Measurements from ENCODE around the gene ANTKMT.

ANTKMT gene

GRCh38 chr16:725041-725376 is 4.1 kb downstream of the ANTKMT start:
- peaks cover 4% of the 10 kb centered on the region for H3K4me1 ChIP-seq (ENCODE audit: control insufficient read depth, insufficient read depth, low read length)
- H3K36me3 ChIP-seq (ENCODE audit: control insufficient read depth, insufficient read depth, low read length), result no peaks in the 10 kb centered on the region
- no peak overlapping the region for H3K27ac ChIP-seq (ENCODE audit: low read depth, low read length)
- no peak overlapping the region for H3K4me3 ChIP-seq (ENCODE audit: low read length)
- H3K9ac ChIP-seq (ENCODE audit: low read length), result no peak overlapping the region
- peaks cover 17% of the 10 kb centered on the region for H3K27me3 ChIP-seq (ENCODE audit: control insufficient read depth, insufficient read depth, low read length)

- H3K36me3 ChIP-seq (ENCODE audit: control insufficient read depth, insufficient read depth, low read length), result no peaks in the 10 kb centered on the region
- no peak overlapping the region for H3K27ac ChIP-seq (ENCODE audit: low read depth, low read length)
- no peak overlapping the region for H3K9ac ChIP-seq (ENCODE audit: low read length)
- H3K27me3 ChIP-seq (ENCODE audit: control insufficient read depth, insufficient read depth, low read length), result peaks cover 17% of the 10 kb centered on the region
- peak overlapping the region; percentile 40 for H3K4me3 ChIP-seq (ENCODE audit: low read length)
- H3K4me1 ChIP-seq (ENCODE audit: control insufficient read depth, insufficient read depth, low read length), result no peaks in the 10 kb centered on the region
These were observed 4.7 kb downstream of the ANTKMT start for GRCh38 chr16:725463-726187.

DNA sequence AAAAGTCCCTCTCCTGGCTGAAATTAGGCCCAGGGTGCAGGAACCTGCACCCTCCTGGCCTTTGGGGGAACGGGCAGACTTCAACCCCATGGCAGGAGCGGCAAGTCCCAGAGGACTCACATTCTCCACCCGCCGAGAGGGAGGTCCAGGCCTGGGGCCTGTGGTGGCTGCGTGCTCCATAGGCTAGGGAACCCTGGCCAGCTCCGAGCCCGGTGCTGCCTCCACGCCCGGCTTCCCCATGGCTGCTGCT is 5.2 kb downstream of the ANTKMT start:
- H3K9ac ChIP-seq (ENCODE audit: low read length), result no peak overlapping the region
- H3K4me1 ChIP-seq (ENCODE audit: control insufficient read depth, insufficient read depth, low read length), result no peaks in the 10 kb centered on the region
- peaks cover 17% of the 10 kb centered on the region for H3K27me3 ChIP-seq (ENCODE audit: control insufficient read depth, insufficient read depth, low read length)
- H3K36me3 ChIP-seq (ENCODE audit: control insufficient read depth, insufficient read depth, low read length), result no peaks in the 10 kb centered on the region
- H3K27ac ChIP-seq (ENCODE audit: low read depth, low read length), result no peak overlapping the region
- peak overlapping the region; percentile 40 for H3K4me3 ChIP-seq (ENCODE audit: low read length)

- Histone ChIP-seq H3K9ac (ENCODE audit: low read length) (no peak within 1 kb of the TSS), H3K36me3 (ENCODE audit: control insufficient read depth, insufficient read depth, low read length) (no peaks in the 10 kb centered on the region), H3K27me3 (ENCODE audit: control insufficient read depth, insufficient read depth, low read length) (peaks cover 17% of the 10 kb centered on the region), H3K4me1 (ENCODE audit: control insufficient read depth, insufficient read depth, low read length) (no peaks in the 10 kb centered on the region), H3K4me3 (ENCODE audit: low read length) (peak within 1 kb of the TSS; percentile 59), H3K27ac (ENCODE audit: low read depth, low read length) (no peak within 1 kb of the TSS)
These were observed 5.7 kb downstream of the ANTKMT start, which contains the start of the genes CCDC78 and HAGHL for GRCh38 chr16:726438-727290. TSS of gene CCDC78 (minus strand) at chr16:726443. CDS start at chr16:726367, 76 bp downstream. TSS of gene HAGHL (plus strand) at chr16:727106. CDS start at chr16:727510, 404 bp downstream.

- no peak overlapping the region for H3K9ac ChIP-seq (ENCODE audit: low read length)
- H3K4me3 ChIP-seq (ENCODE audit: low read length), result peak overlapping the region; percentile 59
- H3K27me3 ChIP-seq (ENCODE audit: control insufficient read depth, insufficient read depth, low read length), result peaks cover 17% of the 10 kb centered on the region
- H3K4me1 ChIP-seq (ENCODE audit: control insufficient read depth, insufficient read depth, low read length), result no peaks in the 10 kb centered on the region
- no peaks in the 10 kb centered on the region for H3K36me3 ChIP-seq (ENCODE audit: control insufficient read depth, insufficient read depth, low read length)
- no peak overlapping the region for H3K27ac ChIP-seq (ENCODE audit: low read depth, low read length)
These were observed 6.5 kb downstream of the ANTKMT start for GRCh38 chr16:727291-727977.

- Histone ChIP-seq H3K27me3 (ENCODE audit: control insufficient read depth, insufficient read depth, low read length) (peaks cover 17% of the 10 kb centered on the region), H3K36me3 (ENCODE audit: control insufficient read depth, insufficient read depth, low read length) (peaks cover 4% of the 10 kb centered on the region), H3K4me3 (ENCODE audit: low read length) (peak overlapping the region; percentile 59), H3K9ac (ENCODE audit: low read length) (no peak overlapping the region), H3K4me1 (ENCODE audit: control insufficient read depth, insufficient read depth, low read length) (no peaks in the 10 kb centered on the region), H3K27ac (ENCODE audit: low read depth, low read length) (no peak overlapping the region)
These were observed 7.4 kb downstream of the ANTKMT start for GRCh38 chr16:728131-728889.

DNA sequence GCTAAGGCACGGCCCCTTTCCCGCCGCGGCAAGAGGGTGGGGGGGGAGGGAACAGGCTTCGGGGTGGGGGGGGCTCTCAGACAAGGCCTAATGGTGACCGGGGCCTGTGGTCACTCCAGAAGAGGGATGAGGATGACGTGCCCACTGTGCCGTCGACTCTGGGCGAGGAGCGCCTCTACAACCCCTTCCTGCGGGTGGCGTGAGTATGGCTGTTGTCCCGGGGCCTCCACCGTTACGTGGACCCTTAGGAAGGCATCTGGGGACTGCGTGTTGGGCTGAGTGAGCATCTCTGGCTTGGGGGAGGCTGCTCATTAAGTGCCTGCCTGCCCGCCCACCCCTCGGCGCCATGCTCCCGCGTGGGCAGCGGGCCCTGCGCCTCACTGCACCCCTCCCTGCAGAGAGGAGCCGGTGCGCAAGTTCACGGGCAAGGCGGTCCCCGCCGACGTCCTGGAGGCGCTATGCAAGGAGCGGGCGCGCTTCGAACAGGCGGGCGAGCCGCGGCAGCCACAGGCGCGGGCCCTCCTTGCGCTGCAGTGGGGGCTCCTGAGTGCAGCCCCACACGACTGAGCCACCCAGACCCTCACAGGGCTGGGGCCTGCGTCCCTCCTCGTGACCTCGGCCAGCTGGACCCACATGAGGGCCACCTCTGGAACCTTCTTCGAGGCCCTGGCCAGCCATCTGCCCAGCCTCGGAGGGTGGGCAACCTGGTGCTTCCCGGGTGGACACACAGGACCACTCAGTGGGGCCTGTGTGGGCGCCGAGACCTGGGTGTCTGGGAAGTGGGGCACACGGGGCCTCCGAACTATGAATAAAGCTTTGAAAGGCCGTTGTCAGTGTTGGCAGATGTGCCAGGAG is 8.2 kb downstream of the ANTKMT start:
- H3K9ac ChIP-seq (ENCODE audit: low read length), result no peak overlapping the region
- no peaks in the 10 kb centered on the region for H3K4me1 ChIP-seq (ENCODE audit: control insufficient read depth, insufficient read depth, low read length)
- no peak overlapping the region for H3K4me3 ChIP-seq (ENCODE audit: low read length)
- no peak overlapping the region for H3K27ac ChIP-seq (ENCODE audit: low read depth, low read length)
- H3K27me3 ChIP-seq (ENCODE audit: control insufficient read depth, insufficient read depth, low read length), result peaks cover 17% of the 10 kb centered on the region
- H3K36me3 ChIP-seq (ENCODE audit: control insufficient read depth, insufficient read depth, low read length), result peaks cover 9% of the 10 kb centered on the region

- Histone ChIP-seq H3K4me1 (ENCODE audit: control insufficient read depth, insufficient read depth, low read length) (no peaks in the 10 kb centered on the region), H3K9ac (ENCODE audit: low read length) (no peak overlapping the region), H3K4me3 (ENCODE audit: low read length) (no peak overlapping the region), H3K27me3 (ENCODE audit: control insufficient read depth, insufficient read depth, low read length) (peaks cover 17% of the 10 kb centered on the region), H3K27ac (ENCODE audit: low read depth, low read length) (no peak overlapping the region), H3K36me3 (ENCODE audit: control insufficient read depth, insufficient read depth, low read length) (peaks cover 14% of the 10 kb centered on the region)
These were observed 9.1 kb downstream of the ANTKMT start for GRCh38 chr16:729768-730665.

DNA sequence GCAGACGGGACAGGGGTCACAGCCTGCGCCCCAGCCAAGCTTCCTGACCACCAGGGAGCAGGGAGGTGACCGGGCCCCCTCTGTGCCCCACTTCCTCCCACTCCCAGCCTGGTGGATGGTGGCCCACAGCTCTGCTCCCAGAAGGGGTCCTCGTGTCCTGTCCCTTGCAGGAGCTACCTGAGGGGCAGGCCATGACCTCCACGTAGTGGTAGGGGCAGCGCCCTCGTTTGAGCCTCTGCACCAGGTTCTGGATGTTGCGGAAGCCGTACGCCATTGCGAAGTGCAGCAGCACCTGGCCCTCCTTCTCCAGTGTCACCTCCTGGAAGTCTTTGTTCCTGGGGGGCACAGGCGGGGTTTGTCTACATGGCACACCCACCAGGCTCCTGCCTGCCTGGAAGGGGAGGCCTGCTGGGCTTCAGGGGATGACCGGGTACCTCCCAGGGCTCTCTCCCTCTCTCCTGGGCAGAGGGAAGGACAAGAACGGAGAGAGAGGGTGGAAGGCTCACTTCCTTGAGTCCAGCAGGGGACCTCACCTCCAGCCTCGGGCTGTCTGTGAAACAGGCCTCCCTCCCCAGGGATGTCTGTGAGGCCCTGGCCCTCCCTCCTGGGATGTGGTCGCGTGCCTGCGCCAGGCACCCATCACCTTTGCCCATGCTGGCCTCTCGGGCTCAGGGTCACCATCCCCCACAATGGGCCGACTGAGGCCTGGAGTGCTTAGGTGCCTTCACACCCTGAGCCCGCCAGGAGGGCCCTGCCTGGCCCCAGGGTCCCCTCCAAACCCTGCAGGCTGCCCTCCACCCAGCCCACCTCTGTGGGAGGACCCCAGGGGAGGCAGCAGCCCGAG is 9.9 kb downstream of the ANTKMT start:
- Histone ChIP-seq H3K9ac (ENCODE audit: low read length) (no peak overlapping the region), H3K27ac (ENCODE audit: low read depth, low read length) (no peak overlapping the region), H3K4me1 (ENCODE audit: control insufficient read depth, insufficient read depth, low read length) (no peaks in the 10 kb centered on the region), H3K36me3 (ENCODE audit: control insufficient read depth, insufficient read depth, low read length) (peaks cover 14% of the 10 kb centered on the region), H3K4me3 (ENCODE audit: low read length) (no peak overlapping the region), H3K27me3 (ENCODE audit: control insufficient read depth, insufficient read depth, low read length) (peaks cover 14% of the 10 kb centered on the region)

DNA sequence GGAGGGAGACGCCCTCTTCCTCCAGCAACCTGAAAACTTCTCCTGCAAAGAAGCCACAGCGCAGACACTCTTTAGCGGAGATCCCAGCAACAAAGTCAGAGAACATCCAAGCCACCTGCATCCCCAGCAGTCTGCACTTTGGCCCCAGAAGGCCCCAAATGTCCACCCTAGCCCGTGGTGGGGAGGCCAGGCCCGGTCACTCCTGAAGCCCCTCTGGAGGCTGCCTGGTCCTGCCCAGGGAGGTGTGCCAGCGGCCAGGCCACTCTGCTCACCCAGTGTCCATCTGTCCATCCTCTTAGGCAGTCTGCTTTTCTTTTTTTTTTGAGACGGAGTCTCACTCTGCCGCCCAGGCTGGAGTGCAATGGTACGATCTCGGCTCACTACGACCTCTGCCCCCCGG is 11.4 kb downstream of the ANTKMT start:
- Histone ChIP-seq H3K36me3 (ENCODE audit: control insufficient read depth, insufficient read depth, low read length) (peaks cover 22% of the 10 kb centered on the region), H3K4me3 (ENCODE audit: low read length) (no peak overlapping the region), H3K4me1 (ENCODE audit: control insufficient read depth, insufficient read depth, low read length) (no peaks in the 10 kb centered on the region), H3K27me3 (ENCODE audit: control insufficient read depth, insufficient read depth, low read length) (peaks cover 4% of the 10 kb centered on the region), H3K27ac (ENCODE audit: low read depth, low read length) (no peak overlapping the region), H3K9ac (ENCODE audit: low read length) (no peak overlapping the region)
